Tibial artery (tissue), 4 donors: ENCODE results near the gene SLCO4A1.

ENCODE experiments used
- DNase-seq, 2 donors: peaks; one replicate each; pipeline ENCODE4 v3.0.0-alpha.2; 2019
- H3K27ac ChIP-seq, 2 donors: fragments of 200-600 bp; sonication (generic) in 1 of 2; 1 replicate in 1 of 2; 2 replicates in 1 of 2; pipeline ENCODE4 v1.5.1; 2018 to 2019; ENCODE audit warnings: mild to moderate bottlenecking in 1 of 2
- H3K27me3 ChIP-seq, 2 donors: fragments of 200-600 bp; sonication (generic) in 1 of 2; one replicate each; pipeline versions ENCODE4 v1.5.1 to v1.6.0; 2016 to 2019
- H3K36me3 ChIP-seq, 3 donors: fragments of 200-600 bp; sonication (generic) in 2 of 3; one replicate each; pipeline ENCODE4 v1.5.1; 2016 to 2019; ENCODE audit warnings: mild to moderate bottlenecking in 2 of 3
- H3K4me1 ChIP-seq, 4 donors: fragments of 200-600 bp; sonication (generic) in 2 of 4; 1 replicate in 3 of 4; 2 replicates in 1 of 4; pipeline ENCODE4 v1.5.1; 2016 to 2019
- H3K4me3 ChIP-seq, 2 donors: fragments of 200-600 bp; sonication (generic) in 1 of 2; 1 replicate in 1 of 2; 2 replicates in 1 of 2; pipeline ENCODE4 v1.5.1; 2018 to 2019; ENCODE audit warnings: mild to moderate bottlenecking in 2 of 2
- H3K9me3 ChIP-seq, 3 donors: fragments of 200-600 bp; sonication (generic) in 1 of 3; one replicate each; pipeline ENCODE4 v1.5.1; 2016 to 2019
- CTCF ChIP-seq, 2 experiments: fragments of 200-600 bp in 1 of 2; fragments of 450-650 bp in 1 of 2; IDR thresholded peaks; one replicate each; pipeline ENCODE4 v1.5.1; 2017 to 2019; ENCODE audit warnings: antibody characterized with exemption in 2 of 2, mild to moderate bottlenecking in 1 of 2, moderate library complexity in 1 of 2
- intact Hi-C: fragments of 100-400 bp; cut with DNase I; formaldehyde crosslinking; loops from one replicate; pipeline ENCODE4 v1.15.0; 2023; ENCODE audit warnings: low total_unique reads

SLCO4A1 gene

GRCh38 chr20:62635852-62636251 lies 6.5 kb upstream of the SLCO4A1 start:
- H3K27me3 ChIP-seq, result peaks cover 0 to 92% of the 10 kb centered on the region in 2 donors
- no peak overlapping the region for H3K27ac ChIP-seq
- intact Hi-C loops, result no loop called here
- H3K36me3 ChIP-seq, result no peaks in the 10 kb centered on the region
- no peak for TF ChIP-seq CTCF (IDR thresholded peaks at IDR 0.05)
- DNase-seq, result no peak
- no peaks in the 10 kb centered on the region for H3K9me3 ChIP-seq
- H3K4me3 ChIP-seq, result no peak overlapping the region
- H3K4me1 ChIP-seq, result no peaks in the 10 kb centered on the region

- intact Hi-C loops, result no loop called here
- Histone ChIP-seq H3K9me3 (no peaks in the 10 kb centered on the region), H3K27ac (no peak overlapping the region), H3K4me1 (peaks cover 0 to 2% (median under 1%) of the 10 kb centered on the region in 4 donors), H3K4me3 (no peak overlapping the region), H3K36me3 (no peaks in the 10 kb centered on the region), H3K27me3 (peaks cover 0 to 92% of the 10 kb centered on the region in 2 donors)
- TF ChIP-seq CTCF (IDR thresholded peaks at IDR 0.05), result no peak
- no peak for DNase-seq
These were observed 5.9 kb upstream of the SLCO4A1 start for GRCh38 chr20:62636446-62636845.

- DNase-seq, result no peak
- Histone ChIP-seq H3K4me3 (no peak overlapping the region), H3K9me3 (no peaks in the 10 kb centered on the region), H3K4me1 (peaks cover 0 to 9% (median 6%) of the 10 kb centered on the region in 4 donors), H3K27ac (no peak overlapping the region), H3K27me3 (peaks cover 0 to 92% of the 10 kb centered on the region in 2 donors), H3K36me3 (no peaks in the 10 kb centered on the region)
- intact Hi-C loops, result no loop called here
- no peak for TF ChIP-seq CTCF (IDR thresholded peaks at IDR 0.05)
These were observed 5.2 kb upstream of the SLCO4A1 start for GRCh38 chr20:62637110-62637509.

GRCh38 chr20:62637521-62638054 lies 4.7 kb upstream of the SLCO4A1 start:
- peaks cover 0 to 94% of the 10 kb centered on the region in 2 donors for H3K27me3 ChIP-seq
- no peaks in the 10 kb centered on the region for H3K9me3 ChIP-seq
- no peaks in the 10 kb centered on the region for H3K36me3 ChIP-seq
- intact Hi-C loops, result no loop called here
- no peak for DNase-seq
- no peak for TF ChIP-seq CTCF (IDR thresholded peaks at IDR 0.05)
- no peak overlapping the region for H3K4me3 ChIP-seq
- peaks cover 0 to 14% (median 10%) of the 10 kb centered on the region in 4 donors for H3K4me1 ChIP-seq
- no peak overlapping the region for H3K27ac ChIP-seq

GRCh38 chr20:62638055-62638570 lies 4.2 kb upstream of the SLCO4A1 start:
- intact Hi-C loops, result no loop called here
- TF ChIP-seq CTCF (IDR thresholded peaks at IDR 0.05), result no peak
- no peaks in the 10 kb centered on the region for H3K36me3 ChIP-seq

More at GRCh38 chr20:62638055-62638570, 4.2 kb upstream of the SLCO4A1 start:
- no peak overlapping the region for H3K4me3 ChIP-seq
- H3K9me3 ChIP-seq, result no peaks in the 10 kb centered on the region
- DNase-seq, result no peak
- H3K27me3 ChIP-seq, result peaks cover 0 to 94% of the 10 kb centered on the region in 2 donors
- H3K27ac ChIP-seq, result no peak overlapping the region
- H3K4me1 ChIP-seq, result peaks cover 0 to 19% (median 16%) of the 10 kb centered on the region in 4 donors
